Epithelial cell of prostate (primary cell): ENCODE results near the gene SP1.
A peak's percentile ranks its signal among the peaks of the same experiment; 100 is the strongest.
"Not testable (repeated sequence)": the region's sequence is repeated elsewhere in the genome, so short reads cannot be mapped to it uniquely, and the experiment has no call there.

ENCODE experiments used
- DNase-seq: peaks from one replicate; pipeline ENCODE4 v3.0.0-alpha.2; 2011; ENCODE audit warnings: low read depth, low spot score
- H3K27ac ChIP-seq: fragments of 450-650 bp; 2 replicates; pipeline ENCODE4 v1.5.1; 2017; ENCODE audit warnings: mild to moderate bottlenecking

SP1 gene

DNA sequence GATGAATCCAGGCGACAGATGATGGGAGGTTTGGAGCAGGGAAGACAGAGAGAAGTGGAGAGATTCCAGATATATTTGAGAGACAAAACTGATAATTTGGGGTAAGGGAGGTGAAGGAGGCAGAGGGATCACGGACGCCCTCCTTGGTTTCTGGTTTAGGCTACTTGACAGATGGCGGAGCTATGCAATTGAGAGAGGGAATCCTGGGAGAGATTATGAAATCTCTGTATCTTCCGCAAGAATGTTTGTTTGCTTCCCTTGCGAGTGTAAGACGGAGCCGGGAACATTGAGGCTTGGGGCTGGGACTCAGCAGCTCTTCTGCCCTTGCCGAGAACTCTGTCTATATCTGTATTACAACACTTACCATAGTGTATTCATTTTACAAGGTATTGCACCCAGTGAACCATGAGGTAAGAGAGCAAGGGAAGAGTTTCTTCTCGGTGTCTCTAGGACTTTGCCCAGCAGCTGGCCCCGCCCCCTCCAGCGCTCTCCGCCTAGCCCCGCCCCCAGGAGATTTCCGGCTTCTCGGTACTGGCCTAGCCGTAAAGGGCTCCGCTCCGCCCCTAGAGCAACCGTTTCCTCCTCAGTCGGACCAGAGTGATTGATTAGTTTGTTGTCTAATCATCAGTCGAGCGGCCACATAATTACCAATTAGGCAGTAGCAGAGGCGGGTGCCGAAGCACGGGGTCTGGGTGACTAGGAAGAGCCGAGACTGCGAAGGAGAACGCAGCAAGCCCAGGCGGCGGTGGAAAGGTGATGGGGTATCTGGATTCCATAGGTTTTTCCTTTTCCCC is 61.3 kb downstream of the SP1 start, which contains the start of gene PRR13:
TSS of gene PRR13 (plus strand) at position 695 of the 794 bp plus-strand sequence. CDS start 981 bp downstream, outside the sequence.
- H3K27ac ChIP-seq, result peak within 1 kb of the TSS; percentile 89
- DNase-seq, result peak; percentile 96

DNA sequence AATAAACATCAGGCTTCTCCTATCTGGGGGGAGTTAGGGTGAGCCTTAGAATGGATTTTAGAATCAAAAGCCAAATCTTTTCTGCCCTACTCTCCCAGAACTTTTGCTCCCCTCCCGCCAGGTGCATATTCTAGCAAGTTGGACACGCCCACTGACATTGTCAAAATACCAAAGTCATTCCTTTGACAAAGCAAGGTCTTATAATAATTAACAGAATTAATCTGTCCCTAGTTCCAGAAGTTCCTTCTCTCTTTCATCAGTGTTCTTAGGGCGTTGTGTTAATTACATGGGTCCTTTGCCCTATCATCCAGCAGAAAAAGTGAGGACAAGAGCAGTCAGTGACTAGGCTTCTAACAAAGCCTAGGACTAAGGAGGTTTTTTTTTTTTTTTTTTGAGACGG is 64.0 kb downstream of the SP1 start:
- no peak for DNase-seq
- H3K27ac ChIP-seq, result no peak overlapping the region

DNA sequence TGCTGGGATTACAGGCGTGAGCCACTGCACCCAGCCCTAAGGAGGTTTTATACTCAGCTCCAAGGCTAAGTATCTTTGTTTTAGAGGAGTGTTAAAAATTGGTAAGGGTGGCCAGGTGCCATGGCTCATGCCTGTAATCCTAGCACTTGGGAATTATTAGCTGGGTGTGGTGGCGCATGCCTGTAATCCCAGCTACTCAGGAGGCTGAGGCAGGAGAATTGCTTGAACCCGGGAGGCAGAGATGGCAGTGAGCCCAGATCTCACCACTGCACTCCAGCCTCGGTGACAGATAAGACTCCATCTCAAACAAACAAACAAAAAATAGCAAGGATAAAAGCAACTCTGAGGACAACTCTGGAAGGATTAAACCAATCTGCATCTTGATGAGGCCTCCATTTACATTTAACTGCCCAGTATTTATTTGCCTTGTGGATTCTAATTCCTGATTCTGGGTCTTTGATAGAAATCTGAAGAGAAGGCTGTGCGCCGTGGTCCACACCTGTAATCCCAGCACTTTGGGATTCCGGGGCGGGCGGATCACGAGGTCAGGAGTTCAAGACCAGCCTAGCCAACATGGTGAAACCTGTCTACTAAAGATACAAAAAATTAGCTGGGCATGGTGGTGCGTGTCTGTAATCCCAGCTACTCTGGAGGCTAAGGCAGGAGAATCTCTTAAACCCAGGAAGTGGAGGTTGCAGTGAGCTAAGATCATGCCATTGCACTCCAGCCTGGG is 64.8 kb downstream of the SP1 start:
- DNase-seq, H3K27ac ChIP-seq: not testable (repeated sequence)

DNA sequence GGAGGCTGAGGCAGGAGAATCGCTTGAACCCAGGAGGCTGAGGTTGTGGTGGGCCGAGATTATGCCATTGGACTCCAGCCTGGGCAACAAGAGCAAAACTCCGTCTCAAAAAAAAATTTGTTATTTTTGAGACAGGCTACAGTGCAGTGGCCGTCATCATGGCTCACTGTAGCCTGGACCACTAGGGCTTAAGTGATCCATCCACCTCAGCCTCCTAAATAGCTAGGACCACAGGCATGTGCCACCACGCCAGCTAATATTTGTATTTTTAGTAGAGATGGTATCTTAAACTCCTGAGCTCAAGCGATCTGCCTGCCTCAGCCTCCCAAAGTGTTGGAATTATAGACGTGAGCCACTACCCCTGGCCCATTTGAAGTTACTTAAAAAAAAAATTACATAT is 71.0 kb downstream of the SP1 start:
- DNase-seq, result no peak
- no peak overlapping the region for H3K27ac ChIP-seq

DNA sequence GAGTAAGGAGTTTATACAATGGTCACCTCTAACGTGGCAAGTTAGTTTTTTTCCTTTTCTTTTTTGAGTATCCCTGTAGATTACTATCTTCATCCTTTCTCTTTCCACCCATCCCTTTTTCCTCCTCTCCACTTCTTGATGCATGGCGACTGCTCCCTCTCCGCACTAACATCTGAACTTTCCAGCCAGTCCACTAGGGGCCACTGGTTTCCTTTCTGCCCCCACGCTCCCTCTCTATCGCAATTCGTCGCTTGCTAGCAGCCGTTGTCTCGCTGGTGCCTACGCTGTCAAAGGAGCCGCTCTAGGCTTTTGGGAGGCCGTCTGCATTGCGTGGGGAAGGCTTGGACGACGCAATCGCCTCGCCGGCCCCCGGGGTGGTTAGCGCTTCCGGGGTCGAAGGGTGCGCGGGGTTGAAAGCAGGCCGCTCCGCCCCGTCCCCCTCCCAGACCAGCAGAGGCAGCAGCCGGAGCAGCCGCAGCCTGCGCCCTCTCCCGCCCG is 71.7 kb downstream of the SP1 start, which contains the start of gene PCBP2:
TSS of gene PCBP2 (plus strand) at position 442 of the 498 bp plus-strand sequence. CDS start 2,699 bp downstream, outside the sequence.
- DNase-seq, result peak; percentile 98
- peak within 1 kb of the TSS; percentile 76 for H3K27ac ChIP-seq

- DNase-seq, result no peak
- H3K27ac ChIP-seq, result peak overlapping the region; percentile 76
These were observed 72.4 kb downstream of the SP1 start for GRCh38 chr12:53452159-53453077.

DNA sequence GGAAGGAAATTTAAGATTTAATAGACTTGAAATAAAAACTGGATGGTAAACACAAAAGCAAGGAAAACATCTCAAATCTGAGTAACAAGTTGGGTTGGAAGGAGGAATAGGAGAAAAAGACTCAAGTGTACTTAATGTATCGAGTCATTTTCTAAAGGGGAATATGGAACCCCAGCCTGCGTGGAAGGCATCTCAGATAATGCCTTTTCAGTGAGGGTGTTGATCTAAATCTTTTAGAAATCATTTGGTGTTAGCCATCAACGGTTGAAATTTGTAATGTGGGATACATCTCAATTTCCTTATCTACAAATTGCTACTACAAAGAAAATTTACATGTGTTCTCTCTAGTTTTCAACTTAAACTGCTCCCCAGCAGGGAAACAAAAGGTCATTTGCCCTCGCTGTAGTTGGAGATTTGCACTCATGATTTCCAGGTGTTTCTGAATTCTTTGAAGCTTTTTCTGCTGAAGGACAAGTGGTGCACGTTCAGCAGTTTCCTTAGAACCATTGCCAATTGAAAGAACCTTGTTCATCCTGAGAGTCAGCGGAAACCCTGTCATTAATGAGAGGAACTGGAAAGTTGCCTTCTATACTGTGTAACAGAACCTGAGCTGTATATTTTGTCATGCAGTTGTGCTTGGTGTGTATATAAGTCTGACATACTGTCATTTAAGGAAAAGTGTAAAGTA is 74.1 kb downstream of the SP1 start:
- no peak for DNase-seq
- no peak overlapping the region for H3K27ac ChIP-seq

DNA sequence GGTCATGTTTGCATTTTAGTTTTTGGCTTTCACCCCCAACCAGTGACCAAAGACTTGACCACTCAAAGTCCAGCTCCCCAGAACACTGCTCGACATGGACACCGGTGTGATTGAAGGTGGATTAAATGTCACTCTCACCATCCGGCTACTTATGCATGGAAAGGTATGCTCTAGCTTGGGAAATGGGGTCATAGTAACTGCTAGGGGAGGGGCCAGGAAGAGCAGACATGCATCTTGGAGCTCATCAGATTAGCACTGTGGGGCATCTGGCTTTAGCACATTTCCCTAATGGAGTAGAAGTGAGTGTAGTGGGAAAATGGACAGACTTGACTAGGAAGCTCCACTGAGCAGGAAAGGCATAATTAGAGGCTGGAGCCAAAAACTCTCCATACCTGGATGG is 74.7 kb downstream of the SP1 start:
- H3K27ac ChIP-seq, result no peak overlapping the region
- DNase-seq, result no peak

- H3K27ac ChIP-seq, result no peak overlapping the region
- DNase-seq, result no peak
These were observed 76.8 kb downstream of the SP1 start for GRCh38 chr12:53456654-53457366.

DNA sequence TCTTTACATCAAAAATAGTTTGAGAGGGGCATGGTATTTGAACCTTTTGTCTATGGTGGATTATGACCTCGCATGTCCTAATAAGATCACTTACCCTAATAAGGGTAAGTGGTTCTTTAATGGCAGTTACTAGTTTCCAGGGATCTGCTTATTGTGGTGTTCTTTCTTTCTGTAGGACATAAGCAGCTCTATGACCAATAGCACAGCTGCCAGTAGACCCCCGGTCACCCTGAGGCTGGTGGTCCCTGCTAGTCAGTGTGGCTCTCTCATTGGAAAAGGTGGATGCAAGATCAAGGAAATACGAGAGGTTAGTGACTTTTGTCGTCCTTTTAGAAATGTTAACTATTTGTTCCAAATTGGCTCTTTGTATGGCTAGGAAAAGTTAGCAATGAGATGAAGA is 79.1 kb downstream of the SP1 start:
- no peak overlapping the region for H3K27ac ChIP-seq

DNA sequence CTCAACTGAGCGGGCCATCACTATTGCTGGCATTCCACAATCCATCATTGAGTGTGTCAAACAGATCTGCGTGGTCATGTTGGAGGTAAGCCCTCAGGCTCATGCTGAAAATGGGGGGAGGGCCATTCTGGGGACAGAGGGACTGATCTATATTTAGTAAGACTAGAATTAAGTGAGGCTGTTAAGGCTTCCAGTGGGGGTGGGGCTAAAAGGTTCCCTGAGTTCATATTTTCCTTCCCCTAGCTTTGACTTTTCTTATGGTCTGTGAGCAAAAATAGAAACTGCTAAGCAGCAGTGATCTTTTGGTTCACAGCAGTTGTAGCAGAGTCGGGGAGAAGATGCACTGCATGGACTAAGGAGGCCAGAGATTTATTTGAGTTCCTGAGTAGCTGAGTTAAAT is 81.1 kb downstream of the SP1 start:
- DNase-seq, result no peak
- H3K27ac ChIP-seq, result no peak overlapping the region

More for the DNA sequence above, 79.1 kb downstream of the SP1 start:
- DNase-seq, result no peak

DNA sequence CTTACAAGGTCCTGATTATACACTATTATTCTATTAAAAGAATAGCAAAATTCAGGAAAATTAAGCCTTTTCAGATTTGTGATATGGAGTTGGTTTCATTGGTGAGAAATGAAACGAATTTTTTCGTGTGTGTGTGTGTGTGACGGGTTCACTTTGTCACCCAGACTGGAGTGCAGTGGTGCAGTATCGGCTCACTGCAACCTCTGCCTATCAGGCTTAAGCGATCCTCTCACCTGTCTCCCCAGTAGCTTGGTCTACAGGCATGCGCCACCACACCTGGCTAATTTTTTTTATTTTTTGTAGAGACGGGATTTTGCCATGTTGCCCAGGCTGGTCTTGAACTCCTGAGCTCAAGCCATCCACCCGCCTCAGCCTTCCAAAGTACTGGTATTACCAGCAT is 81.6 kb downstream of the SP1 start:
- no peak overlapping the region for H3K27ac ChIP-seq
- no peak for DNase-seq

GRCh38 chr12:53462935-53463334 is 83.0 kb downstream of the SP1 start:
- peak overlapping the region; percentile 16 for H3K27ac ChIP-seq

GRCh38 chr12:53463802-53464560 is 84.0 kb downstream of the SP1 start:
- H3K27ac ChIP-seq, result peak overlapping the region; percentile 16
- no peak for DNase-seq

More at GRCh38 chr12:53462935-53463334, 83.0 kb downstream of the SP1 start:
- DNase-seq, result no peak

GRCh38 chr12:53464685-53465418 is 84.9 kb downstream of the SP1 start:
- no peak for DNase-seq
- H3K27ac ChIP-seq, result peak overlapping the region; percentile 62

GRCh38 chr12:53465679-53466078 is 85.7 kb downstream of the SP1 start:
- DNase-seq, result no peak
- H3K27ac ChIP-seq, result peak overlapping the region; percentile 62
